Omental fat pad (tissue), 4 donors: ENCODE data around the gene CARNS1. TPM values are rescaled to one million over a fixed set of nuclear protein-coding genes. Genes with fewer than 3 reads are reported as not detected.

Experiments
- ATAC-seq: fragments of 150-250 bp; one replicate; pipeline ENCODE4 v1.9.1; 2016; ENCODE audit warnings: mild to moderate bottlenecking, moderate library complexity; ENCODE audit not compliant: low FRiP score
- DNase-seq: peaks from one replicate; pipeline ENCODE4 v3.0.0-alpha.2; 2019; ENCODE audit warnings: low spot score
- total RNA-seq, 4 donors: library from RNA; depleted of rRNA; stranded (reverse); fragments of >200 nt; gene quantifications; one replicate each; pipeline ENCODE4 v1.1.0, GENCODE V29; 2016
- TF ChIP-seq, protein P1 (sequence below), 3 donors: fragments of 450-650 bp; IDR thresholded peaks; one replicate each; pipeline ENCODE4 v1.5.1; 2016 to 2017; ENCODE audit warnings: antibody characterized with exemption in 3 of 3, mild to moderate bottlenecking in 3 of 3, moderate library complexity in 2 of 3

Gene CARNS1
- total RNA-seq, 4 donors from 2014 or later = 0.47 to 42.6 (median 7.5) TPM

- TF ChIP-seq, protein P1, sequence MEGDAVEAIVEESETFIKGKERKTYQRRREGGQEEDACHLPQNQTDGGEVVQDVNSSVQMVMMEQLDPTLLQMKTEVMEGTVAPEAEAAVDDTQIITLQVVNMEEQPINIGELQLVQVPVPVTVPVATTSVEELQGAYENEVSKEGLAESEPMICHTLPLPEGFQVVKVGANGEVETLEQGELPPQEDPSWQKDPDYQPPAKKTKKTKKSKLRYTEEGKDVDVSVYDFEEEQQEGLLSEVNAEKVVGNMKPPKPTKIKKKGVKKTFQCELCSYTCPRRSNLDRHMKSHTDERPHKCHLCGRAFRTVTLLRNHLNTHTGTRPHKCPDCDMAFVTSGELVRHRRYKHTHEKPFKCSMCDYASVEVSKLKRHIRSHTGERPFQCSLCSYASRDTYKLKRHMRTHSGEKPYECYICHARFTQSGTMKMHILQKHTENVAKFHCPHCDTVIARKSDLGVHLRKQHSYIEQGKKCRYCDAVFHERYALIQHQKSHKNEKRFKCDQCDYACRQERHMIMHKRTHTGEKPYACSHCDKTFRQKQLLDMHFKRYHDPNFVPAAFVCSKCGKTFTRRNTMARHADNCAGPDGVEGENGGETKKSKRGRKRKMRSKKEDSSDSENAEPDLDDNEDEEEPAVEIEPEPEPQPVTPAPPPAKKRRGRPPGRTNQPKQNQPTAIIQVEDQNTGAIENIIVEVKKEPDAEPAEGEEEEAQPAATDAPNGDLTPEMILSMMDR (IDR thresholded peaks at IDR 0.05) = no peak
- ATAC-seq = no peak
Measured at GRCh38 chr11:67406969-67407687, 8.3 kb upstream of the CARNS1 start.

DNA sequence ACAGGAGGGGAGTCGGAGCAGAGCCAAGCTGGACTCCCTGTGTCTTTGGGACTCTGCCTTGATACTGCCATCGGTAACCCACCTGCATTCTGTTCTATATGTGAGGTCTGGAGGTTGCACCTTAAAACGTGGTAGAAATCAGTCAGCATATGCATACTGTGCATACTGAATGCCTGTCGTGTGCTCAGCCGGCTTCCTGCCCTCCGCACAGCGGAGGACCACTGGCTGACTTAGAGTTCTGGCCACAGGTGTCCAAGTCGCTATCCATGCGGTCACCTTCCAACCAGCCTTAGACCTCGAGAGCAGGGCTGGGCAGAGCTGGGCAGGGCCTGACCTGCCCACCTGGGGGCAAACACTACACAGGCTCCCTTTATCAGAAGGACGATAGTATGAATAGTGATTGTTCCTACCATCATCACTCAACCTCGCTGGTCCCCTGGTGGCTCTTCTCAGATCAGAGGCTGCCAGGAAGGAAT is 7.8 kb upstream of the CARNS1 start:
- TF ChIP-seq, protein P1 (IDR thresholded peaks at IDR 0.05) = no peak
- ATAC-seq (no peak), DNase-seq (no peak)

More at GRCh38 chr11:67406969-67407687, 8.3 kb upstream of the CARNS1 start:
- no peak for DNase-seq

DNA sequence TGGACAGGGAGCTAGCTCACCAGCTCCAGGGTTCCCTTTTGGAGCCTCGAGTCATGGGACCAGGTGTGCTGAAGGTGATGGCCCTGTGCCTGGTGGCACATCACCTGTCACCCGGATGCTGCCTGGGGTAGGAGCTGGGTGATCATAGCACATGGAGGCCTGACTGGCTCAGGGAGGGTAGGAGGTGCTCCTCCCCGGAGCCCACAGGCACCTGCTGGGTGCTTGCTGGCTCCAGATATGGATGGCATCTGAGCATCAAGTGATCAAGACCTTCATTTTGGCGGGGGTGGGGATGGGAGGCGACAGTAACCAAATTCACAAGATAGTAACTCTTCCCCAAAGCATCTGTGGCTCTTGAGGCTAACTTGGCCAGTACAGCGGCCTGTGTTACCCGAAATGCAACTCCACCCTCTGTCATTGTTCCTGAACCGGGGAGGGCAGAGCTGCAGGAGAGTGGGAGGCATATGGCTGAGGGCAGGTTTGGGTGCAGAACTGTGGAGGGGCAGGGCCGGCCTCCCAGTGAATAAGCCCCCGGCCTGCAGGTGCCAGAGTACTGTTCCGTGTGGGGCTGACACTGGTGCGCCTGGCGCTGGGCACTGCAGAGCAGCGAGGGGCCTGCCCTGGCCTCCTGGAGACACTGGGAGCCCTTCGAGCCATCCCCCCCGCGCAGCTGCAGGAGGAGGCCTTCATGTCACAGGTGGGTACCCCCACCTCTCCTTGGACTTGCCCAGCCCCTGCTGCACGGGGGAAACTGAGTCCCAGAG is 6.9 kb upstream of the CARNS1 start:
- TF ChIP-seq, protein P1 (IDR thresholded peaks at IDR 0.05) = no peak
- no peak for DNase-seq
- ATAC-seq = no peak

- DNase-seq = no peak
- TF ChIP-seq, protein P1 (IDR thresholded peaks at IDR 0.05) = no peak
- ATAC-seq = no peak
Measured at GRCh38 chr11:67409261-67409666, 6.2 kb upstream of the CARNS1 start.

GRCh38 chr11:67409781-67410368 is 5.6 kb upstream of the CARNS1 start:
- TF ChIP-seq, protein P1 (IDR thresholded peaks at IDR 0.05) = no peak
- ATAC-seq (no peak), DNase-seq (no peak)

GRCh38 chr11:67410369-67410831 is 5.1 kb upstream of the CARNS1 start:
- no peak for DNase-seq
- TF ChIP-seq, protein P1 (IDR thresholded peaks at IDR 0.05) = no peak
- ATAC-seq = no peak
